PFSK-1 (cell line): Measurements from ENCODE around the gene IFNGR2.

ENCODE experiments used
- FOXP2 ChIP-seq: optimal IDR thresholded peaks from 2 replicates; pipeline ENCODE3; 2011; ENCODE audit warnings: borderline replicate concordance, control low read depth, inconsistent platforms; ENCODE audit not compliant: insufficient read depth; ENCODE audit errors: extremely low read length, extremely low read depth
- REST ChIP-seq, 2 experiments: IDR thresholded peaks; 2 replicates each; pipeline versions ENCODE4 v1.6.1 to v1.8.0; 2011 to 2012; ENCODE audit warnings: low read depth in 2 of 2, low read length in 2 of 2, control low read depth in 1 of 2, inconsistent platforms in 1 of 2, mild to moderate bottlenecking in 1 of 2, moderate library complexity in 1 of 2; ENCODE audit not compliant: insufficient read depth in 1 of 2
- TAF1 ChIP-seq: IDR thresholded peaks from 2 replicates; pipeline ENCODE4 v1.6.1; 2012; ENCODE audit warnings: low read length, control low read depth, borderline replicate concordance; ENCODE audit not compliant: insufficient read depth

- TF ChIP-seq FOXP2, result no peak
- TF ChIP-seq REST (IDR thresholded peaks at IDR 0.05; ENCODE audit: insufficient read depth in 1 of 2, low read depth in 2 of 2, low read length in 2 of 2), result no peak
- TF ChIP-seq TAF1, result no peak
Observed at GRCh38 chr21:33392284-33392985, 10.8 kb upstream of the IFNGR2 start.
